Measurements from ENCODE around the gene ASAP3. TPM values are rescaled to one million over a fixed set of nuclear protein-coding genes. Genes with fewer than 3 reads are reported as not detected.
"Not testable (repeated sequence)": the region's sequence is repeated elsewhere in the genome, so short reads cannot be mapped to it uniquely, and the experiment has no call there.

The ASAP3 gene
- total RNA-seq, 2 donors from 2014 or later: 37.8 to 51.4 TPM

- intact Hi-C loops (cut with DNase I): no loop called here
- no peak for DNase-seq (ENCODE audit: low spot score)
Observed at GRCh38 chr1:23522244-23522982, 38.4 kb upstream of the ASAP3 start.

- DNase-seq (ENCODE audit: low spot score): no peak
- intact Hi-C loops (cut with DNase I): no loop called here
Observed at GRCh38 chr1:23521588-23521987, 37.6 kb upstream of the ASAP3 start.

DNA sequence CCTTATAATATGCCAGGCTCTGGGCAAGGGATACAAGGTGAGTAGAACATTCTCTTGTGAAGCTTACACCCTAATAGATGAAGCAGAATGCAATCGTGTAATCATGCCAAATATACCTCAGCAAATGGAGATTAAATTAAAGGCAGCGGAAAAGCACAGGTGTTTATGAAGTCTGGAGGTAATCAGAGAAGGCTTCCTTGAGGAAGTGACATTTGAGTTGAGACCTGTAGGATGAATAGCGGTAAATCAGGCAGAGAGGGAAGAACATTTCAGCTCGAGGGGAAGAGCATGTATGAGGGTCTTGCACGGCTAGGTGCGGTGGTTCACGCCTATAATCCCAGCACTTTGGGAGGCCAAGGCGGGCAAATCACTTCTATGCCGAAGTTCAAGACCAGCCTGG, 33.6 kb upstream of the ASAP3 start:
- intact Hi-C loops (cut with DNase I): no loop called here
- no peak for DNase-seq (ENCODE audit: low spot score)

DNA sequence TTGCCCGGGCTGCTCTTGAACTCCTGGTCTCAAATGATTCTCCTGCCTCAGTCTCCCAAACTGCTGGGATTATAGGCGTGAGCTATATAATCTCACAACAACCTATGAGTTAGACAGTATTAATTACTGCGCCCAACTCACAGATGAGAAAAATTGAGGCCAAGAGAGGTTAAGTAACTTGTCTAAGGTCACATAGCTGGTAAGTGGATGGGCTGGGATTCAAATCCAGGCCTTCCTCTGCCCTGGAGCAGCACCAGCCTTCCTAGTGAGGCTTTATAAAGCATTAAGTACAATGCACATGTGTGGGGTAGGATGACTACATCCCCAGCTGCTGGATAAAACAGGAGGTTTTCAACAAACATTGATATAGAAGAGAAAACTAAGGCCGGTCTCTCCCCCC, 31.9 kb upstream of the ASAP3 start:
- intact Hi-C loops (cut with DNase I): no loop called here
- no peak for DNase-seq (ENCODE audit: low spot score)

GRCh38 chr1:23514111-23514679, 30.2 kb upstream of the ASAP3 start:
- no peak for DNase-seq (ENCODE audit: low spot score)
- intact Hi-C loops (cut with DNase I): no loop called here

DNA sequence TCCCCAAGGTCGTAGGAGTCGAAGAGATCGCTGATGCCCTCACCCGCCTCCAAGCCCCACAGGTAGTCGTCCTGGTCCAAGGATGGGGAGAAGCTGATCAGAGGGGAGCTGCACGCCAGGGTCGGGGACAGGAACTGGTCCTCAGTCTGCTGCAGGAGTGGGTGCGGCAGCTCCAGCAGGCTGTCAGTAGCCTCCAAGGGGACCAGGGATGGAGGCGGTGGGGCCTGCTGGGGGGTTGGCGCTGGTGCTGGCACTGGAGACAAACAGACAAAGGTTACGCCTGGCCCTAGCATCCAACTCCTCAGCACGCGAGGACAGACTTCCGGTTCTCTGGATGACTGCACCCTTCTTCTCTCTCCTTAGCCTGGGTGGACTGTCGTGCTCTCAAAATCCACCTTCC, 25.9 kb upstream of the ASAP3 start:
- intact Hi-C loops (cut with DNase I): no loop called here
- no peak for DNase-seq (ENCODE audit: low spot score)

- intact Hi-C loops (cut with DNase I): no loop called here
- no peak for DNase-seq (ENCODE audit: low spot score)
Observed at GRCh38 chr1:23506376-23507107, 22.6 kb upstream of the ASAP3 start.

- DNase-seq (ENCODE audit: low spot score): no peak
- intact Hi-C loops (cut with DNase I): no loop called here
Observed at GRCh38 chr1:23505851-23506250, 21.9 kb upstream of the ASAP3 start.

- DNase-seq (ENCODE audit: low spot score); intact Hi-C loops (cut with DNase I): not testable (repeated sequence)
Observed at GRCh38 chr1:23504156-23504555, 20.2 kb upstream of the ASAP3 start.

DNA sequence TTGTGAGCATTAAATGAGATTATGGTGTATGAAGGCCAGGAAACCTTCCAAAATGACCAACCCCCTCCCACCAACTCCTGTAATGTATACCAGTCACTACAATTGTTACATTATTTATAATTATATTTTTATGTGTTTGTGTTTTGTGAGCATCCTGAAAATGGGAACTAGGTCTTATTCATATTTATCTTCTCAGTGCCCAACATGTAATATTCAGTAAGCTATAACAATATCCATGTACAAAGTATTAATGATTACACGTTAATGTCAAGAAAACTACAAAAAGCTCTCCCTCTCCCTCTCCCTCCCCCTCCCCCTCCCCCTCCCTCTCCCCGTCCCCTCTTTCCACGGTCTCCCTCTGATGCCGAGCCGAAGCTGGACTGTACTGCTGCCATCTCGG, 19.0 kb upstream of the ASAP3 start:
- intact Hi-C loops (cut with DNase I): no loop called here
- no peak for DNase-seq (ENCODE audit: low spot score)

GRCh38 chr1:23500466-23500865, 16.5 kb upstream of the ASAP3 start:
- intact Hi-C loops (cut with DNase I): no loop called here
- DNase-seq (ENCODE audit: low spot score): no peak

DNA sequence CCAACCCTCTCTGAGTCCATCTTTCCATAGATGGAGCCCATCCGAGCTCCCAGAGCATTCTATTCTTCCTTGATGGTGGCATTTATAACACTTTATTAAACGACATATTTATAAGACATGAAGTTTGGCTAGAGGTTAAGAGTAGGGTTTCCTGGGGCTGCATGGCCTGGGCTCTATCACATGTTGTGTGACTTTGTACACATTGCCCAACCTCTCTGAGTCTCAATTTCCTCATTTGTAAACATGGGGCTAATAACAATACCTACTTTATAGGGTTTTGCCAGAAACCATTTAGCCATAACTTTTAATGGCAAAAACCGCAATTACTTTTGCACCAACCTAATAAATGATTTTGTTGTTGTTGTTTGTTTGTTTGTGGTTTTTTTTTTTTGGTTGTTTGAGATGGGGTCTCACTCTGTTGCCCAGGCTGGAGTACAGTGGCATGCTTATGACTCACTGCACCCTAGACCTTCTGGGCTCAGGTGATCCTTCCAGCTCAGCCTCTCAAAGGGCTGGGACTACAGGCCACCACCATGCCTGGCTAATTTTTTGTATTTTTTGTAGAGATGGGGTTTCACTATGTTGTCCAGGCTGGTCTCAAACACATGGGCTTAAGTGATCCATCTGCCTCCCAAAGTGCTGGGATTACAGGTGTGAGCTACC, 13.9 kb upstream of the ASAP3 start:
- intact Hi-C loops (cut with DNase I): loop anchor here in 1 of 2 donors (5.0 kb wide), 1 partner anchor 34 kb away; the partner anchor contains the start of gene E2F2
- DNase-seq (ENCODE audit: low spot score): no peak

DNA sequence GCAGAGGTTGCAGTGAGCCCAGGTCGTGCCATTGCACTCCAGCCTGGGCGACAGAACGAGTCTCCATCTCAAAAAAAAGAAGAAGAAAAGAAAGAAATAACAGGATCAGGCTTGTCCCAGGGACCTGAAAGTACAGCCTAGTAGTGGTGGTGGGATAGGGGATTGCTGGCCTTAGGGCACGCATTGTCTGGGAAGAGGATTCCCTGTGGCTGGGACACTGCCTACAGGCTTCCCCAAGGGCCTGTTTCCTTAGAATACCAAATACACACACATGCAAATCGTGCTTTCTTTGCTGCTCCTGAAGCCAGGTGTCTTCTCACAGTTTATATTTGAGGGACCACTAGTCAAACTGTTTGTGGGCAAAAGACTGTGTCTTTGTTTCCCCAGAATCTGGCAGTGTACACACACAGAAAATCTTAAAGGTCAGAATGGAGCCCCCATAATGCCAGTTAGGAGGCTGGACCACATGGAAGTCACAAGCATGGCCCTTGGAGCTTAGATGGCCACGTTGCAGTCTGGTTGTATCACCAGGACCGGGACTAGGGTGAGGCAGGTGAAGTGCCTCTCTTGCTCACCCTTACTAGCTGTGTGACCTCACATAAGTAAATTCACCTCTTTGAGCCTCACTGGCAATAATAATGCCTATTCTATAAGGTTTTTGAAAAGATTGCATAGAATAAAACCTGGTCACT, 12.7 kb upstream of the ASAP3 start:
- DNase-seq (ENCODE audit: low spot score): no peak
- intact Hi-C loops (cut with DNase I): loop anchor here in 1 of 2 donors (5.0 kb wide), 1 partner anchor 36 kb away; the partner anchor contains the start of gene E2F2

GRCh38 chr1:23494836-23495235, 10.9 kb upstream of the ASAP3 start:
- intact Hi-C loops (cut with DNase I): loop anchor here in 1 of 2 donors (5.0 kb wide), 1 partner anchor 37 kb away; the partner anchor contains the start of gene E2F2
- DNase-seq (ENCODE audit: low spot score): not testable (repeated sequence)

DNA sequence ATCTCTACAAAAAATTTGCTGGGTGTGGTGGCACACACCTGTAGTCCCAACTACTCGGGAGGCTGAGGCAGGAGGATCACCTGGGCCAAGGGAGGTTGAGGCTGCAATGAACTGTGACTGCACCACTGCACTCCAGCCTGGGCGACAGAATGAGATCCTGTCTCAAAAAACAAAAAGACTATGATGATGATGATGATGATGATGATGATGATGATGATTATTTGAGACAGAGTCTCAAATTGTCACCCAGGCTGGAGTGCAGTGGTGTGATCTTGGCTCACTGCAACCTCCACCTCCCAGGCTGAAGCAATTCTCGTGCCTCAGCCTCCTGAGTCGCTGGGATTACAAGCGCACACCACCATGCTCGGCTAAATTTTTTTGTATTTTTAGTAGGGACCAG, 8.8 kb upstream of the ASAP3 start:
- DNase-seq (ENCODE audit: low spot score); intact Hi-C loops (cut with DNase I): not testable (repeated sequence)

DNA sequence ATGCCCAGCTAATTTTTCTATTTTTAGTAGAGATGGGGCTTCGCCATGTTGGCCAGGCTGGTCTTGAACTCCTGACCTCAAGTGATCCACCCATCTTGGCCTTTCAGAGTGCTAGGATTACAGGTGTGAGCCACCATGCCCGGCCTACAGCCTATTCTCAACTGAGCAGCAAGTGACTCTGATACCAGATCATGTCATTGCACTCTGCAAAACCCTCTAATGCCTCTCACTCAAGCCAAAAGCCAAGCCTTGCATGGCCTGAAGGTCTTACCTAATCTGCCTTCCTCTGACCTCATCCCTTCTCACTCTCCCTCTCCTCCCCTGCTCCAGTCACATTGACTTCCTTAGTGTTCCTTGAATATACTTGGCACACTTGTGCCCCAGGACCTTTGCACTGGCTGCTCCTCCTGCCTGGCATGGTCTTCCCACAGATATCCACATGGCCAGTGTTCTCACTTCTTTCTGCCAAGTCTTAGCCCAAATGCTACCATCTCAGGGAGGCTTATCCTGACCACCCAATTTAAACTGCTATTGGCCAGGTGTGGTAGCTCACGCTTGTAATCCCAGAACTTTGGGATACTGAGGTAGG, 8.2 kb upstream of the ASAP3 start:
- intact Hi-C loops (cut with DNase I): no loop called here
- no peak for DNase-seq (ENCODE audit: low spot score)

- intact Hi-C loops (cut with DNase I): no loop called here
Observed at GRCh38 chr1:23489842-23490241, 5.9 kb upstream of the ASAP3 start.

GRCh38 chr1:23485002-23485332, 988 bp upstream of the ASAP3 start:
- DNase-seq (ENCODE audit: low spot score): no peak
- intact Hi-C loops (cut with DNase I): no loop called here

More at GRCh38 chr1:23489842-23490241, 5.9 kb upstream of the ASAP3 start:
- DNase-seq (ENCODE audit: low spot score): no peak
